Epithelial cell of proximal tubule (primary cell): ENCODE measurements around the gene SNX33. TPM values are rescaled to one million over a fixed set of nuclear protein-coding genes. Genes with fewer than 3 reads are reported as not detected.
A peak's percentile ranks its signal among the peaks of the same experiment; 100 is the strongest.

Experiments used
- DNase-seq: peaks from one replicate; pipeline ENCODE4 v3.0.0-alpha.2; 2011; ENCODE audit warnings: low read depth
- H3K4me3 ChIP-seq: 2 replicates; pipeline ENCODE4 v1.5.1; 2011; ENCODE audit warnings: low read depth, mild to moderate bottlenecking, low read length
- total RNA-seq: library from RNA; depleted of rRNA; stranded (reverse); fragments of >200 nt; gene quantifications from 2 replicates; pipeline ENCODE4 v1.2.3, GENCODE V29; 2015
- TF ChIP-seq, protein P1 (sequence below): conservative IDR thresholded peaks from 2 replicates; pipeline ENCODE4 v1.5.1; 2012; ENCODE audit warnings: low read depth, mild to moderate bottlenecking, low read length

SNX33 gene
- total RNA-seq, 1 donor from 2014 or later = 6.7 TPM

GRCh38 chr15:75650908-75651809 is 3.4 kb downstream of the SNX33 start:
- no peak for DNase-seq
- H3K4me3 ChIP-seq = peak overlapping the region; percentile 44
- TF ChIP-seq, protein P1, sequence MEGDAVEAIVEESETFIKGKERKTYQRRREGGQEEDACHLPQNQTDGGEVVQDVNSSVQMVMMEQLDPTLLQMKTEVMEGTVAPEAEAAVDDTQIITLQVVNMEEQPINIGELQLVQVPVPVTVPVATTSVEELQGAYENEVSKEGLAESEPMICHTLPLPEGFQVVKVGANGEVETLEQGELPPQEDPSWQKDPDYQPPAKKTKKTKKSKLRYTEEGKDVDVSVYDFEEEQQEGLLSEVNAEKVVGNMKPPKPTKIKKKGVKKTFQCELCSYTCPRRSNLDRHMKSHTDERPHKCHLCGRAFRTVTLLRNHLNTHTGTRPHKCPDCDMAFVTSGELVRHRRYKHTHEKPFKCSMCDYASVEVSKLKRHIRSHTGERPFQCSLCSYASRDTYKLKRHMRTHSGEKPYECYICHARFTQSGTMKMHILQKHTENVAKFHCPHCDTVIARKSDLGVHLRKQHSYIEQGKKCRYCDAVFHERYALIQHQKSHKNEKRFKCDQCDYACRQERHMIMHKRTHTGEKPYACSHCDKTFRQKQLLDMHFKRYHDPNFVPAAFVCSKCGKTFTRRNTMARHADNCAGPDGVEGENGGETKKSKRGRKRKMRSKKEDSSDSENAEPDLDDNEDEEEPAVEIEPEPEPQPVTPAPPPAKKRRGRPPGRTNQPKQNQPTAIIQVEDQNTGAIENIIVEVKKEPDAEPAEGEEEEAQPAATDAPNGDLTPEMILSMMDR = no peak

DNA sequence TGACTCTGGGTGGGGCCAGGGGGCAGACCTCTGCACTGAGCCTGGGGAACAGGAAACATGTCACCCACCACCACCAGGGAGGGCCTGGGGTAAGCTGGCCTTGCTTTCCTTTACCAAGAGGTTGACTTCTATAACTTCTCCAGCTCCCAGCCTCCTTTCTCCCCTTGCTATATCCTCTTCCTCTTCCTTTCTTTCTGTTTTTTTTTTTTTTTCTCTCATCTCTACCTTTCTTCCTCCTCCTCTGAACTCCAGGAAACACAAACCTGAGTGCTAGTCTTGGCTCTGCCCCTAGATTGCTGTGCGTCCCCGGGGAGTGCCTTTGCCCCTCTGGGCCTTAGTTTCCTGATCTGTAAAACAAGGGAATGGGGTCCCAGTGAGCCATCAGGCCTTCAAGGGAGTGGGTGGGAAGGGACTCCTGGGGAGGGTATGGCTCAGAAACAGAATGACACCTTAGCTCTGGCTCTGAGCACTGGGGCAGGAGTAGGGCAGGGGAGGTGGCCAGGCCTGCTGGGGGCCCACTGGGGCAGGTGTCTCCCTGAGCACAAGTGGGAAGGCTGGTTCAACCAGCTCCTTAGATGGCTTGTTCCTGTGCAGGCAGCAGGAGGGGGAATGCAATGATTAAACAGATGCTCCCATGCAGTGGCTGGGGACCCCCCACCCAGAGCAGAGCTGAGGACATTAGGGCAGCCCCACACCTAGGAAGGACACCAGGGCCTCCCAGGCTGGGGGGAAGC is 4.3 kb downstream of the SNX33 start:
- no peak for DNase-seq
- TF ChIP-seq, protein P1 = no peak

GRCh38 chr15:75653347-75653913 is 5.7 kb downstream of the SNX33 start:
- DNase-seq = no peak
- TF ChIP-seq, protein P1 = no peak
- no peak overlapping the region for H3K4me3 ChIP-seq

More for the DNA sequence above, 4.3 kb downstream of the SNX33 start:
- H3K4me3 ChIP-seq = peak overlapping the region; percentile 44

DNA sequence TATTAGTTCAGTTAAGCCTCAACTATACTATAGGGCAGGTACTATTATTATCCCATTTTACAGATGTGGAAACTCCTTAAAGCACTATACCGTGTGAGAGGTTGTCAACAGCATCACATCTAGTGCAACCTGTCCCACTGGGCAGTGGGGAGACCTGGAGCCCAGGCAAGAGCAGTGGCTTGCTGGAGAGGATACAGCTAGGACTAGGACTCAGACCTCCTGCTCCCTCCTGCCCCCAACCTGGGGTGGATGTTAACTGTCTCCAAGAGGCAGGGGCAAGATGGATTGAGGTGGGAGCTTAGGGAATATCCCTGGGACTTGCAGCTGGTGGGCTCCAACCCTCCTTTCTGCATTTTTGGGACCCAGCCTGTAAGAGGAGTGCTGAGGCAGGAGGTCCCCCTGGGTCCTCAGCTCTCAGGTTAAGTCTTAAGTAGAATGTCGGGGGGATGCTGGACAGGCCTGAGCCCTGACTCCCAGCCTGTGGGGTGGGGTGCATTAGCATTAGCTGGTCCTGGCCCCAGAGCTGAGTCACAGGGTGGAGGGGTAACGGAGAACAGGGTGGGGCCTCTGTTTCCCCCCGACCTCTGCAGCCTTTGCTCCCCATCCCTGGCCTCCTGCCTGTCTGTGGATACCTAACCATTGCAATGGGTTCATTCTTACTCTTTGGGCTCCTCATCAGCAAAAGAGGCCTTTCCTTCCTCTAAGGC is 6.6 kb downstream of the SNX33 start:
- H3K4me3 ChIP-seq = no peak overlapping the region
- TF ChIP-seq, protein P1 = no peak
- no peak for DNase-seq

DNA sequence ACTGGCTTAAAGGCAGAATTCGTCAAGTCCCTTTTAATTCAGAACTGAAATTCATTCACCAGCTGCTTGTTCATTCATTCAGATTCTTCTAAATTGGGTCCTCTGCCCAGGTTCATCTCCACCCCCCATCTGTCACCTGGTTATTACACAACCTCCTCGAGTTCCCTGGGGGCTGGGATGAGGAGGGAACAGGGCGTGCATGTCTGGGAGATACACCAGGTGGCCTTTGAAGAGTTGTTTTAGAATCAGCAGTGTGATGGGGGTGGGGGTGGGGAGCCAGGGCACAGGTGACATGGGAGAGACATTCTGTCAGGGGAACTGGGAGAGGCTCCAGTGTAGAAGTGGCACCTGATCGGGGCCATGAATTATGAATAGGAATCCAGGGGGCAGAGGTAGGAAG is 8.2 kb downstream of the SNX33 start:
- H3K4me3 ChIP-seq = no peak overlapping the region
- TF ChIP-seq, protein P1 = no peak
- no peak for DNase-seq

DNA sequence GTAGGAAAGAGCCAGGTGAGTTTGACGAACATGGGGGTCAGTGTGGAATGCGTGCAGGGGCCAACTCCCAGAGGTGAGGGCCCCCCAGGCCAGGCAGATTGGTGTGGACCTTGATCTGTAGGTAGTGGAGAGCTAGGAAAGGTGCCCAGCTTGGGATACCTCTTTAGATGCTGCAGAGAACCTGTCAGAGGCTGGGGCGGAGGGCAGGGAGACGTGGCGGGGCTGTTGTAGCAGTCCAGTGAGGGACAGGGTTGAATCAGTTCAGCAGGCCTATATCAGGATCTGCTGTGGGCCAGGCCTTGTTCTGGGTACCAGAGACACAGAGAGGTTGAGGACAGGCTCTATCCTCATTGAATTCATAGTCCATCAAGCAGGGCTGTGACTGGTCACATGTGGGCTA is 8.6 kb downstream of the SNX33 start:
- no peak for DNase-seq
- H3K4me3 ChIP-seq = no peak overlapping the region
- TF ChIP-seq, protein P1 = no peak
